Immature natural killer cell (primary cell): ENCODE data around the gene NR5A1. TPM values are rescaled to one million over a fixed set of nuclear protein-coding genes. Genes with fewer than 3 reads are reported as not detected.

Experiments
- DNase-seq, 3 donors: peaks; one replicate each; pipeline ENCODE4 v3.0.0; 2022; ENCODE audit warnings: mixed read lengths in 1 of 3
- H3K27ac Mint-ChIP-seq, 6 donors: one replicate each; pipeline ENCODE4 v1.8.0; 2020; ENCODE audit warnings: mixed read lengths in 6 of 6, mild to moderate bottlenecking in 5 of 6, inconsistent platforms in 4 of 6, moderate library complexity in 3 of 6
- H3K27me3 Mint-ChIP-seq, 3 donors: one replicate each; pipeline ENCODE4 v1.8.0; 2020 to 2021; ENCODE audit warnings: low read depth in 3 of 3, mild to moderate bottlenecking in 3 of 3, mixed read lengths in 3 of 3, moderate library complexity in 3 of 3, inconsistent platforms in 1 of 3
- H3K36me3 Mint-ChIP-seq, 3 donors: one replicate each; pipeline ENCODE4 v1.8.0; 2020; ENCODE audit warnings: mixed read lengths in 3 of 3, inconsistent platforms in 2 of 3, mild to moderate bottlenecking in 2 of 3
- H3K4me1 Mint-ChIP-seq, 2 donors: one replicate each; pipeline ENCODE4 v1.8.0; 2020; ENCODE audit warnings: inconsistent platforms in 2 of 2, mild to moderate bottlenecking in 2 of 2, mixed read lengths in 2 of 2, moderate library complexity in 1 of 2
- H3K4me3 Mint-ChIP-seq, 5 donors: one replicate each; pipeline ENCODE4 v1.8.0; 2020; ENCODE audit warnings: mild to moderate bottlenecking in 5 of 5, mixed read lengths in 5 of 5, inconsistent platforms in 3 of 5, moderate library complexity in 3 of 5
- H3K9me3 Mint-ChIP-seq, 6 donors: one replicate each; pipeline ENCODE4 v1.8.0; 2020; ENCODE audit warnings: mild to moderate bottlenecking in 6 of 6, mixed read lengths in 6 of 6, inconsistent platforms in 4 of 6, moderate library complexity in 3 of 6
- polyA plus RNA-seq, 3 donors: library from polyadenylated mRNA; unstranded; fragments of 300-500 nt; fragmentation: Illumina TruSeq; gene quantifications; one replicate each; pipeline ENCODE4 v1.2.3, GENCODE V29; 2021

The NR5A1 gene
- polyA plus RNA-seq, 3 donors from 2014 or later, result not detected

DNA sequence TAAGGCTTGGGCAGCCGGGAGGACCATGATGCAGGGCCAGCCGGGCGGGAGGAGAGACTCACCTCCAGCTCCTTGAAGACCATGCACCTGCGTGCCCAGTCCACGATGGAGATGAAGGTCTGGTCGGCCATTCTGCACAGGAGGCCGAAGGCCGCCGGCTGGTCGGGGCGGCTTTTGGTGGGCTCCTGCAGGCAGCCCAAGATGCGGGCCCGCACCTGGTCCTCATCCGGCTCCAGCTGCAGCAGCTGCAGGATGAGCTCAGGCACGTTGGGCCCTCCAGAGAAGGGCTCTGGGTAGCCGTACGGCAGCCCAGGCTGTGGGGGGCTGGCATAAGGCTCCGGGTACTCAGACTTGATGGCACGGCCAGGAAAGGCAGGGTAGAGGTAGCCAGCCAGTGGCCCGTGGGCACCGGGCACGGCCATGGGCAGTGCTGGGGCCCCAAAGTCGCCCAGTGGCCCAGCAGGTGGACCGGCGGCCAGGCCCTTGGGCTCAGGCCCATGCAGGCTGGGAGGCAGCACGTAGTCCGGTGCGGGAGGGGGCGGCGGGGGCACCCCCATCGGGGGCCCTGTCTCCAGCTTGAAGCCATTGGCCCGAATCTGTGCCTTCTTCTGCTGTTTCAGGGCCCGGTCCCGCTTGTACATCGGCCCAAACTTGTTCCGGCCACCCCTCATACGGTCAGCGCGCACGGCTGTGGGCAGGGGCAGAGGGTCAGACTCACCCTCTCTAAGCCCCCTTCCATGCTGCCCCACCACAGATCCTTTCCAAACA lies 7.0 kb downstream of the NR5A1 start:
- Mint-ChIP-seq H3K36me3 (peaks cover 0 to 5% (median 4%) of the 10 kb centered on the region in 3 donors), H3K4me1 (peaks cover 24 to 26% of the 10 kb centered on the region in 2 donors), H3K4me3 (no peak overlapping the region), H3K27me3 (peaks cover 5 to 15% (median 10%) of the 10 kb centered on the region in 3 donors), H3K9me3 (peaks cover 0 to 2% (median 0%) of the 10 kb centered on the region in 6 donors), H3K27ac (no peak overlapping the region)
- DNase-seq, result no peak

DNA sequence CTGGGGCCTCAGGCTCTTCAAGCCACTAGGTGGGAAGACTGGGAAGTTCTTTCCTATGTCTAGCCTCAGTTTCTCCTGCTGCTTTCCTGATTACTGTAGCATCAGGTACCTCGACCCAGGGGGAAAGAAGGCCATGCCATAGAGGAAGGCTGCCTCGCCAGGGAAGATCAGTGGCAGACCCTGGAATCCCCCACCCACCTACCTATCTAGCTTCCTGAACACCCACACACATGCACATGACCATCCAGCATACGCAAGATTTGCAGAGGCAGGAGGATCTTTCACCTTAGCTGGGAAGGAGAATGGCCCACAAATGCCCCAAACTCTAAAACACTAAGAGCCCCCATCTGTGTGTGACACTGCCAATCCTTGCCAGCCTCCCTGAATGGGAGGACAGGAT lies 8.0 kb downstream of the NR5A1 start:
- no peak for DNase-seq
- Mint-ChIP-seq H3K36me3 (peaks cover 0 to 5% (median 4%) of the 10 kb centered on the region in 3 donors), H3K4me1 (peaks cover 25 to 27% of the 10 kb centered on the region in 2 donors), H3K4me3 (no peak overlapping the region), H3K9me3 (peaks cover 0 to 2% (median 0%) of the 10 kb centered on the region in 6 donors), H3K27ac (no peak overlapping the region), H3K27me3 (peaks cover 5 to 15% (median 9%) of the 10 kb centered on the region in 3 donors)

DNA sequence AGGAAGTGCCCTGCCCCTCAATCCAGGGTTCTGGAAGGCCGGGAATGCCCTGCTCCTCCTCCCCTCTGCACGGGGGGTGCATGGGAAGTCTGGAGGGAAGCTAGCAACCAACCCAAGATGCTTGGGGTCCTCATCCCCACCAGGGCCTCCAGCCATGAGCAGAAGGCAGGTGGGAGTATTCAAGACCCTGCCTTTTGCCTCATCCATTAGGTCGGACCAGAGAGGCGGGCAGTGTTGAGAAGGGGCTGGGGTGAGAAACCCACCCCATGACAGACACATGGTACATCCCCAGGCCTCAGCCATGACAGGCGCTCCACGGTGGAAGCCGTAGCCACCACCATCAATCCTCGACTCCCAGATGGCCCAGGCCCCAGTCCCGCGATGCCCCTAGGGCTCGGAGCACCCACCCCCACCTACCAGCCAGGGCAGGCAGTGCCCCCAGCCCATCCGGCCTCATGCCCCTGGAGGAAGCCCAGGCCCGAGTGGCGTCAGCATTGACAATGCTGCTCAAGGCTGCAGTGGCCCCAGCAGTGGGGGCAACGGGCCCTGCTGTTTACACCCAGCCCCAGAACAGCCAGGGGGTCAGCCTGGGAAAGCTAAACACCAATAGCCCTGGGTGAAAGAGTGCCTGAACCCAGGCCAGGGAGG lies 8.6 kb downstream of the NR5A1 start:
- H3K27me3 Mint-ChIP-seq, result peaks cover 3 to 11% (median 5%) of the 10 kb centered on the region in 3 donors
- no peak overlapping the region for H3K27ac Mint-ChIP-seq
- no peak for DNase-seq
- H3K4me1 Mint-ChIP-seq, result peaks cover 21% of the 10 kb centered on the region in 2 donors
- peaks cover 0 to under 1% (median 0%) of the 10 kb centered on the region in 3 donors for H3K36me3 Mint-ChIP-seq
- H3K9me3 Mint-ChIP-seq, result no peaks in the 10 kb centered on the region
- no peak overlapping the region for H3K4me3 Mint-ChIP-seq

DNA sequence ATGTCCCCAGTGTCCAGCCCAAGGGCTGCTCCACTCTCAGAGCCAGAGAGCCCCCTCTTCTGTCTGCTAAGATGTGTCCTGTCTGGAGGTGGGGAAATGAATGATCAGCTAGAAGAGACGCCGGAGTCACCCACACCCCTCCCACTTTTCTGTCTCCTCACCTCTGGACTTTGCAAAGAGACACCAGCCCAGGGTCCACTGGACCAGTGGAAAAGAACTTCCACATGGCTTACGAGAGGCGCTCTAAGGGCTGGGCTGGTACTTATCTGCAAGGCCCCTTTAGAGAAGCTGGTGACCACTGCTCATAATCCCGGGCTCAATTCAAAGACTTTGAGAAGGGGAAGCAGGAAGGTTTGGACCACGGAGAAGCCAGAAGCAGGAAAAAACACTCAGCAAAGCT lies 9.2 kb downstream of the NR5A1 start:
- DNase-seq, result no peak

DNA sequence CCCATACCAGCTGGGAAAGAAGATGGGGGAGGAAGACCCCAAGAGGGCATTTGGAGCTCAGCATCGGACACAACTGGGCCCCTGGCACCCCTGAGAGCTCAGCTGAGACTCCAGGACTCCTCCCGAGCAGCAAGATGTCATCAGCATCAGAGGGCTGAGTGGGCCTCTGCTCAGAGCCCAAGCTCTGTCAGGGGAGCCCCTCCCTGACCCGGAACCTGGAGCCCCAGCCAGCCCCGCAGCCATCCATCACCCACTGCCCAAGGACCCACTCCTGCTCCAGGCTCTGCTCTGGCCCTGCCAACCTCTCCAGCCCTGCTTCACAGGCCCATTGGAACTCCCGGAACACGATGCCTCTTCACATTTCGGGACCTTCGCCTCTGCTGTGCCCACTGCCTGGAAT lies 9.8 kb downstream of the NR5A1 start:
- no peak overlapping the region for H3K4me3 Mint-ChIP-seq
- H3K27ac Mint-ChIP-seq, result no peak overlapping the region
- H3K9me3 Mint-ChIP-seq, result no peaks in the 10 kb centered on the region
- H3K27me3 Mint-ChIP-seq, result peaks cover 3 to 11% (median 5%) of the 10 kb centered on the region in 3 donors
- H3K36me3 Mint-ChIP-seq, result no peaks in the 10 kb centered on the region
- DNase-seq, result no peak
- H3K4me1 Mint-ChIP-seq, result peaks cover 20 to 21% of the 10 kb centered on the region in 2 donors

More for the DNA sequence above, 9.2 kb downstream of the NR5A1 start:
- H3K9me3 Mint-ChIP-seq, result no peaks in the 10 kb centered on the region
- H3K27ac Mint-ChIP-seq, result no peak overlapping the region
- no peaks in the 10 kb centered on the region for H3K36me3 Mint-ChIP-seq
- H3K27me3 Mint-ChIP-seq, result peaks cover 3 to 11% (median 5%) of the 10 kb centered on the region in 3 donors
- no peak overlapping the region for H3K4me3 Mint-ChIP-seq
- peaks cover 20 to 21% of the 10 kb centered on the region in 2 donors for H3K4me1 Mint-ChIP-seq

DNA sequence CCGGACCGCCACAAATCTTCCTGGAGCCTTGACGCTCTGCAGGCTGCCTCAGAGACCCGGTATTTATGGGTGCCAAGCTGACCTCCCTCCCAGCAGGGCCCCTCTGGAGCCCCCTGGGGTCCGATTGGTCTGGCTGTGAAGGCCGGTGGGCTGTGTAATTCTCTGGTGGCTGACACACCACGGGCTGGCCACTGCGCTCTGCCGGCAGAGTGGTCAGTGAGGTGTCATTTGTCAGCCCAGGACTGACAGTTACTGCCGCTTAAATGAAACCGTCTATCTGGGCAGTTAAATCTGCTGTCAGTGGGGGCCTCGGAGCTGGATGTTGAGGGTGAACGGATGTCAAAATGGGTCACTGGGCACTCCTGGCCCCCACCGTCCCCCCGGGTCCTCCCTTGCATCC lies 10.7 kb downstream of the NR5A1 start:
- Mint-ChIP-seq H3K27ac (peak overlapping the region in 1 of 6 donors; percentile 56), H3K27me3 (peaks cover 0 to 11% (median 5%) of the 10 kb centered on the region in 3 donors), H3K4me1 (peaks cover 20 to 21% of the 10 kb centered on the region in 2 donors), H3K4me3 (peak overlapping the region; percentile 41 to 77 (median 61)), H3K36me3 (no peaks in the 10 kb centered on the region), H3K9me3 (no peaks in the 10 kb centered on the region)
- DNase-seq, result no peak

DNA sequence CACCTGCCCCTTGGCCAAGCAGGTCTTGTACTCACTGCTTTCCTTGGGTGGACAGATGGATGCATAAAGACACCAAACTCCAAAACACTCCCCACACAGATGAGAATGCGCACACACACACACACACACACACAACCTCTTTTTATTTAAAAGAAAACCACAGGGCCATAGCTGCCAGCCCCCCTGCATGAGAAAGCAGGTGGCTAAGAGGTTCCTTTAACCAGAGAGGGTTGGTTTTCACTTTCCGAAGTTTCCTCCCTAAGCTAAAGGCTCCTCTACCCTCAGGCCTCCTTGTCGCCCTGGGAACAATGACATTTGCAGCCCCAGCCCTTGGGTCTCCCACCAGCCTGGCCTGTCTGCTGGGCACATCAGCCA lies 11.1 kb downstream of the NR5A1 start:
- H3K27me3 Mint-ChIP-seq, result peaks cover 0 to 11% (median 5%) of the 10 kb centered on the region in 3 donors
- H3K9me3 Mint-ChIP-seq, result no peaks in the 10 kb centered on the region
- peak overlapping the region; percentile 41 to 77 (median 61) for H3K4me3 Mint-ChIP-seq
- H3K4me1 Mint-ChIP-seq, result peaks cover 20 to 21% of the 10 kb centered on the region in 2 donors
- H3K36me3 Mint-ChIP-seq, result no peaks in the 10 kb centered on the region
- peak in 1 of 3 donors; percentile 7 for DNase-seq
- H3K27ac Mint-ChIP-seq, result peak overlapping the region in 5 of 6 donors; percentile 8 to 89 (median 29)

DNA sequence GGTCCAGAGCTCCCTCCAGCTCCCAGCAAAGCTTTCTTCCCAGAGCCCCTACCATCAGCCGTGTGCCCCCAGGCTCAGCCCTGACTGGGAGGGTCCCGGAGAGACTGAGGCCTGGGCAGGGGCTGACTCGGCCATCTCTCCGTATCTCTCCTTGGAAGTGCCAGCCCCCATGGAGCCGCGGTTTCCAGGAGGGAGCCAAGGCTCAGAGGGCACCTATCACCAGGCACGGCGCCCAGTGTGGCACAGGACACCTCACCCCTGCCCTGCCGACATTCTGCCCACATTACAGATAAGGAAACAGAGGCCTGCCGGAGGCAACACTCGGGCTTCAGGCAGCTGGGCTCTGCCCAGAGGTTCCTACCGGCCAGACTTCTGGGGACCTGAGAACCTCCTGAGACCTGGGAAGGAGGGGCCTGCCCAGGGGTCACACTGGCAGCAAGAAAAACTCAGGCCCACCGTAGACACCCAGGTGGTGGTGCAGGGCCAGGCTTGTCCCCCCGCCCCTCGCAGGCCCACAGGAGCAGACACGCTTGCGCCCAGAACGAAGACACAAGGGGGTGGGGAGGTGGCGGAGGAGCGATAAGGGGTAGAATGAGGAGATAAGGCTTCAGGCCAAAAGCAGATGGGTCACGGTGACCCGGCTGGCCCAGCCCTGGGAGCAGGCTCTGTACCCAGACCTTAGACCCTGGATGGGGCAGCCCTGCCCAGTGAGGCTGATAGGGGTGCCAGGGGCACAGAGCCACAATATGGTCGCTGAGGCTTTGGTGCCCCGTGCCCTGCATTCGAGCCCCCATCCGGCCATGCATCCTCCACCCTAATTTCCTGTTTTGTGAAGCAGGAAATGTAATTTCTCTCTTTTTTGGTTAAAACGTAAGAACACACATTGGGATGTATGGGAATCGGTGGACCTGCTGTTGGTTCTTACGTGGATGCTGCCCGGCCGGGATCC lies 11.8 kb downstream of the NR5A1 start:
- Mint-ChIP-seq H3K27ac (peak overlapping the region in 5 of 6 donors; percentile 8 to 89 (median 29)), H3K27me3 (peaks cover 0 to 8% (median 5%) of the 10 kb centered on the region in 3 donors), H3K36me3 (no peaks in the 10 kb centered on the region), H3K4me3 (peak overlapping the region; percentile 41 to 77 (median 61)), H3K9me3 (no peaks in the 10 kb centered on the region), H3K4me1 (peaks cover 20 to 21% of the 10 kb centered on the region in 2 donors)
- DNase-seq, result no peak

DNA sequence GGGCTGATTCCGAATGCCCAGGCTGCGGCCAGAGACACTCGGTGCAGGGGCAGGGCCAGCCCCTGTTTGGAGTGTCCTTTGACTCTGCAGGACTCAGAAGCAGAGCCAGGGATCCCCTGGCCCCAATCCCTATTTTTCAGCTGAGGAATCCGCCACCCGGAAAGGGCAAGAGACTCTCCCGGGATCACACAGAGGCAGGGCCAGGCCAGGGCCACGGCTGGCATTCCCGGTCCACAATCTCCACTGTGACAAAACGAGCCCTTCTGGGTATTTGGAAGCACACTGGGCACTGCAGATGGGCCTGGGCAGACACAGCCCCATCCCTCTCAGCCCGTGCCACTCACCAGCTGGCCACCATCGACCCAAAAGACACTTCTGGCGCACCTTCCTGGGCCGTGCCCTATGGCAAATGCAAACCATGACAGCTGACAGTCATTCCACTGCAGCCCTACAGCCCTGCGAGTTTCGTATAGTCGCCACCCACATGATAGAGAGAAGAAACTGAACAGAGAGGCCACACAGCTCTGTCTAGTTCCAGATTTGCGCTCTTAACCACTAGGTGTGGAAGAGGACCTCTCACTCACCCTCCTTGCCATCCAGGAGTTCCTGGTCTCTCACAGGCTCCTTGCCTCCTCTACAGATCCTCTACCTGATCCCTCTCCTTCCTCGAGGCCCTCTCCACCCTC lies 13.3 kb downstream of the NR5A1 start:
- Mint-ChIP-seq H3K36me3 (no peaks in the 10 kb centered on the region), H3K27ac (no peak overlapping the region), H3K9me3 (no peaks in the 10 kb centered on the region), H3K4me1 (peaks cover 20 to 21% of the 10 kb centered on the region in 2 donors), H3K4me3 (no peak overlapping the region), H3K27me3 (peaks cover 0 to 9% (median 5%) of the 10 kb centered on the region in 3 donors)
- DNase-seq, result no peak

DNA sequence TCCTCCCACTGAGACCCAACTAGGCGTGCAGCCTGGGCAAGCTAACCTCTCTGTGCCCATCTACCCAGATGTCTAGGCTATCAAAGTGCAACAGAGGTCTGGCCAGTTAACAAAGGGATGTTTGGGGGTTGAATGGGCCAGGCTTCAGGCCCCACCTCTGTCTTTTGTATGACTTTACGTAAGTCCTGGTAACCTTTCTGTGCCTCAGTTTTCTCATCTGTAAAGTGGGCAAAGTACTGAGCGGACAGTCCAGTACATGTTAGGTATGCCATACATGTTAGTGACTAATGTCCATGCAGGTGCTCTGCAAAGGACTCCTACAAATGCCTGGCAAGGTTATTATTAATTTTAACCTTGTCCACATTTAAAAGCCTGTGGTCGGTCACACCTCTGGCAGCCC lies 14.0 kb downstream of the NR5A1 start:
- no peak for DNase-seq
- no peaks in the 10 kb centered on the region for H3K36me3 Mint-ChIP-seq
- no peaks in the 10 kb centered on the region for H3K9me3 Mint-ChIP-seq
- H3K4me3 Mint-ChIP-seq, result no peak overlapping the region
- no peak overlapping the region for H3K27ac Mint-ChIP-seq
- H3K27me3 Mint-ChIP-seq, result peaks cover 0 to 9% (median 5%) of the 10 kb centered on the region in 3 donors
- peaks cover 20 to 21% of the 10 kb centered on the region in 2 donors for H3K4me1 Mint-ChIP-seq

DNA sequence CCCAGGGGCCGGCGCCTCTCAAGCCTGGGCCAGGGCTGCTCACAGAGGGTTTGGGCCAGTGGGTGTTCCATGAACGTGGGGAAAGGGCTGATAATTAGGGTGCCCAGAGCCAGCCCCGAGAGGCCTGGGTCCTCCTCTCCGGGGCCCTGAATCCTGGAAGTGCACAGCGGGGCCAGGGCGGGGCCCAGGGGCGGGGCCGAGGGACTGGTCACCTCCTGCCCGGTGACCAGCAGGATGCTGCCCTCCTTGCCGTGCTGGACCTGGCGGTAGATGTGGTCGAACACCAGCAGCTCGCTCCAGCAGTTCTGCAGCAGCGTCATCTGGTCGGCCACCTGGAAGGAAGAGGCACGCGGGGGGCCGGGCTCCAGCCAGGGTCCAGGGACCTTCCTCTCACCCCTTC lies 14.4 kb downstream of the NR5A1 start:
- Mint-ChIP-seq H3K27me3 (peaks cover 0 to 9% (median 5%) of the 10 kb centered on the region in 3 donors), H3K36me3 (no peaks in the 10 kb centered on the region), H3K9me3 (no peaks in the 10 kb centered on the region), H3K4me3 (no peak overlapping the region), H3K27ac (no peak overlapping the region), H3K4me1 (peaks cover 20 to 21% of the 10 kb centered on the region in 2 donors)
- no peak for DNase-seq

DNA sequence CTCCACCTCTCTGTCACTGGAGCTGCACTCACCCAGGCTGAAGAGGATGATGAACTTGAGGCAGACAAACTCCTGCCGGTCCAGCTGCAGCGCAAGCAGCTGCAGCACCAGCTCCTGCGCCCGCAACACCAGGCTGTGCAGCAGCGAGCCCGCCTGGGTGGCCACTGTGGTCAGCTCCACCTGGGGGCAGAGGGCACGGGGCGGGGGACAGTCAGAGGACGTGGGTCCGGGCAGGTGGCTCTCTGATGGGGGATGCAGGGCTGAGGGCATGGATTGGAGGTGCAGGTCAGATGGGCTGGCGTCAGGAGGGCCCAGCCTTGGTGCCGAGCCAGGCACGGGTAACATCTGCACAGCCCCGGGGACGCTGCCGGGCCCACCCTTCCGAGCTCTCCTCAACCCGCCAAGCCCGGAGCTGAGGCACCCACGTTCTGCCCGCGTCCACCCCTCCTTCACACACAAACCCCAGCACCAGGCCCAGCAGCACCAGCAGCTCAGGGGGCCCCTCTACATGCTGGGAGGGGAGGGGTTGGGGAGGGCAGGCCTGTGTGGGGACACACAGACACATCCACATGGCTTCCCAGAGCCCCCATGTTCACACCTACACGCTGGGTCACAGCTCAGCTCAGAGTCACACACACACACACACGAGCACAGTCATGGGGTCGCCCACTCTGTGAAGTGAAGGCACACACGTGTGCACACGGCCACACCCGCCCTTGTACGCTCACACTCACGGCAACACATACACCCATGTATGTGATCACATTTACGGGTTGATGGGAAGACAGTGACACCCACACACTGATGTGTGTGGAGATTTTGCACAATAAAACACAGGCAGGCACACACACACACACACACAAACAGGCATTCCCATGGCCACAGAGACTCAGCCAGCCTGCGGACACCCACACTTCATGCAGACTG lies 15.9 kb downstream of the NR5A1 start:
- H3K36me3 Mint-ChIP-seq, result no peaks in the 10 kb centered on the region
- no peaks in the 10 kb centered on the region for H3K9me3 Mint-ChIP-seq
- DNase-seq, result no peak
- H3K27ac Mint-ChIP-seq, result no peak overlapping the region
- H3K4me3 Mint-ChIP-seq, result no peak overlapping the region
- peaks cover 0 to 7% (median 5%) of the 10 kb centered on the region in 3 donors for H3K27me3 Mint-ChIP-seq
- H3K4me1 Mint-ChIP-seq, result peaks cover 12% of the 10 kb centered on the region in 2 donors
